HG02981 (cell line): ENCODE measurements around the gene DDI1.

Experiments used
- ATAC-seq: cut with Tn5 transposase; IDR thresholded peaks from one replicate; pipeline ENCODE4 v1.9.1; 2021; ENCODE audit warnings: mild to moderate bottlenecking, moderate library complexity; ENCODE audit not compliant: unreplicated experiment

The DDI1 gene

DNA sequence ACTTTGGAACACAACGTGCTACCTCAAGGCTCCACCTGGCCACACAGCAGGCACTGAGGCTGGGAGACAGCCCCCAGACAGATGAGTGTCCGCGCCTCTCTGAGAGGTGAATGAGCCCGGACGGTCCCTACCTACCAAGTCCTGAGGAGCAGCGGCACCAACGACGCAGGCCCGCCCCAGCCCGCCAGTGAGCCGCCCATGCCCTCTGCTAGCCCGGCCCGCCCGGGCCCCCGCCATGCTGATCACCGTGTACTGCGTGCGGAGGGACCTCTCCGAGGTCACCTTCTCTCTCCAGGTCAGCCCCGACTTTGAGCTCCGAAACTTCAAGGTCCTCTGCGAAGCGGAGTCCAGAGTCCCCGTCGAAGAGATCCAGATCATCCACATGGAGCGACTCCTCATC, at the start of gene DDI1:
DDI1 (plus strand) TSS at position 53 of the 400 bp plus-strand sequence; CDS start at position 236, 183 bp downstream.
- no peak for ATAC-seq

DNA sequence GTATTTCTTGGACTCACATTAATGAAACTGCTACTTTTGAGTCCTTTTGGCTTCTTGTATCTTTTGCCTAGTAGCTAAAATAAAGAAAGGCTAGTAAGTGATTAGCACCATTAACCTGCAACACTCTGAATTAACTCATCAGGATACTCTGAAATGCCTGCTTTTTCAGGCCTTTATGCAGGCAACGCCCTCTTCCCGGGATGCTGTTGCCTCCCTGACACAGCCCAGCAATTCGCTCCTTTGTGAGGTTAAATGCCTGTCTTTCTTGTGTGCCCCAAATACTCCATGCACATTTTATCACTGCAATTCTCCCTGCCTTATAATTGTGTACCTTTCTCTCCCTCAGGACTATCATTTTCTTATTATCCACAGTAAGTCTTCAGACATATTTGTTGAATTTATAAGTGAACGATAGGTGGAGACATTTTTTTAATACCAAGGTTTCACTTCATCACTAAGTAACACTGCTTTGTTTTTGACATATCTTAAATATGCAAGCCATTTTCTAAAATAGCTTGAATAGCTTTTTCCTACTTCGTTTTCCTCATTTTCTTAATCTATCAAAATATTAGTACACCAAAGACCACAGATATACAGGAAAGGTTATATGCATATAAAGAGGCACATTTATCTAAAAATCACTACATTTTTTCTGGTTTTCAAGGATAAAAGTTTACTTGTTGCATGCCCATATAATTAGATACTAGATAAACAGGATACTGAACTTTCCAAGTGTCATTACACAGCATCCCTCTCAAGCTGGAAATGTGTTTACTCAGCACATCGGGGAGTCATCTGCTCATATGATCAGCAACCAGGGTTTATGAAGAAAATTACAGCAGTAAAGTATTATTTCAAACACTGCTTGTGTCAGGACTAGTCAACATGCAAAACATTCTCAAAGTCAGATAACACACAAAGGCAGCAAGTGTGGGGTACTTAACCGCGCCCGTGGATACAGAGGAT, 48.5 kb upstream of the DDI1 start:
- no peak for ATAC-seq

DNA sequence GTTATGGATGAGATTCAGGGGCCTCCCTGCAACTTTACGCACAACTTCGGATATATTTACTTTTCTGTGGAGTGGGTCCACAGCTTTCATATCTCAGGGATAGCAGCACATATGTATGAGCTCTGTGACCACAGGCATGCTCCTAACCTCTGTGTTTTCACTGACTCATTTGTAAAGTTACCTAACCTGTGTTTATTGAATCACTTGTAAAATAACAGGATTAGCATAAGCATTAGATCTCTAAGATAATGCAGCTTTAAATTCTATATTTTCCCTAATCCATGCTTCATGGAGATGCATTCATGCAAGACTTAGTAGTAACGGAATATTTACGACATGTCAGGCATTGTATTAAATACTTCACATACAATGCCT, 47.9 kb upstream of the DDI1 start:
- no peak for ATAC-seq

DNA sequence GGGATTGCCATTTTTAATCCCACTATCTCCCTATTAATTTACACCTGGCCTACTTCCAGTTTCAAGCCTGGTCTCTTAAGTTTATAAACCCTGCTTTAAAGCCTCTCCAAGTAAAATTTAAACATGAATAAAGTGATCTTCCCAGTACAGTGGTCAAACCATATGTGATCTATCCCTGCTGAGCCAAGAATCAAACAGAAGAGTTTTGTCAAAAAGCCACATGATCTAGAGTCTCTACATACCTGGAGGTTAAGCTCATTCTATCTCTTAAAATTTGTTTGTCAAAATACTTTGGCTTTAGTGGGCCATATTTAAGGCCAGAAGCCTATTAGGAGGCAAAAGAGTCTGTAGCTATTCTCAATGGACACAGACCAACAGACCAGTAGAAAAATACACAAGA, 42.9 kb upstream of the DDI1 start:
- no peak for ATAC-seq

DNA sequence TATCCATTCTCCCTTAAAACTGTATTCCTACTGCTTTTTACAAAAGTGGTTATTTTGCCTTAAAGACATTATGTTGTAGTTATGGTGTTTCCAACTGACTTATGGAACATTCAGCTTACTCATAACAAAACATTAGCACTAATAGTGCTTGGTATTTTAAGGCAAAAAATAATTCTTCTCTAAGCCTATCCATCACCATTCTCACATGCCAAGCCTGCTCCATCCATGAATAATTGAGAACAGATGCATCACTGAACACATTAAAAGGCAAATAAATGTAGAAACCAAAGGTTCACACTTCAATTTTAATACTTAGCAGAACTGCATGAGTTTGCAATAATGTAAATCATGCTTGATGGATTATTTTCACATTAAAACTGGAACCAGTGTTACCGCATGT, 42.3 kb upstream of the DDI1 start:
- ATAC-seq, result no peak

DNA sequence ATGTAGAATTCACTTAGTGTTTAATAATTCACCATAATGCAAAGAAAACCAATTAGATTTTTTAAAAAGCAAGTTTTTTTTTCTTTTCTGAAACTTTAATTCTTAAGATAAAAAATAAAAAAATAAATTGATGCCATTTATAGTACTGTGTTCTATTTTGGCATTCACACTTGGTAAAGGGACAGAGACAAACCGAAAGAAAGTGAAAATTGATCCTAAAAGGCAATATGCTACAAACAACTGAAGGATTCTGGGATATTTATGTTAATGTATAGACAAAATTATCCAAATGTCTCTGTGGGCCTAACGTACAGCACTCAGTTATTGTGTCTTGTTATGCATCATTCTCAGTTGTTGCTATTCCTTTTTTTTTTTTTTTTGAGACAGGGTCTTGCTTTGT, 41.9 kb upstream of the DDI1 start:
- no peak for ATAC-seq

DNA sequence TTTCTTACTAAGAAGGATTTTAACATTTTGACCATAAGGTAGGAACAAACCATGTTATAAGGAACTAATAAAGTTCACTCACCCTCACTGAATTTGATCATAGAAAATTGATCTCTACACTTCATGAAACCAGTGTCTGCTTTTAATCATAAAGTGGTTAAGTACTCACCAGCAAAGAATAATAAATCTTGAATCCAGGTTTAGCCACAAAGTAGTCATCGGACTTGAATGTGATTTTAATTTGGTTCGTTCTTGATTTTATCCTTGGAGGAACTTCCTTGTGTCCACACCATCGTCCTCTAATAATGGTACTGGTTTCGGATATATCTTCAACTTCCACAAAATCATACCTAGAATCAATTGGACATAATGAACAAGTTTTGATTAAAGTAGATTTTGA, 40.5 kb upstream of the DDI1 start:
- no peak for ATAC-seq

DNA sequence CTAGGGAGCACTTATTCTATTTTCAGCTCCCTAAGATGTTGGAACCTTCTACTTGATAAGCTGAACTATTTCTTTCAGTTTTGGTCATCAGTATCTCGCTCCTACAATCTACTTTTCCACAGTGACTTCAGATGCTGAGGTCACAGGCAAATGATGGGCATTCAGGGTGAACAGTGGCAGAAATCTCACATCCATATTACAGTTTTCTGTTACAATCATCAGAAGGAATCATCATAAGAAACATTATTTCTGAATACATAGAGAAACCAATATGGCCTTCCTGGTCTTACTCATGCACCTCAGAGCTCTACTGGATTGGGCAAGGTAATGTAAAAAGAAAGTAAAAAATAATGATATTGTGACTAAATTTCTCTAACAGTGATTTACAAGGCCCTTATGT, 39.4 kb upstream of the DDI1 start:
- peak; percentile 77 for ATAC-seq

DNA sequence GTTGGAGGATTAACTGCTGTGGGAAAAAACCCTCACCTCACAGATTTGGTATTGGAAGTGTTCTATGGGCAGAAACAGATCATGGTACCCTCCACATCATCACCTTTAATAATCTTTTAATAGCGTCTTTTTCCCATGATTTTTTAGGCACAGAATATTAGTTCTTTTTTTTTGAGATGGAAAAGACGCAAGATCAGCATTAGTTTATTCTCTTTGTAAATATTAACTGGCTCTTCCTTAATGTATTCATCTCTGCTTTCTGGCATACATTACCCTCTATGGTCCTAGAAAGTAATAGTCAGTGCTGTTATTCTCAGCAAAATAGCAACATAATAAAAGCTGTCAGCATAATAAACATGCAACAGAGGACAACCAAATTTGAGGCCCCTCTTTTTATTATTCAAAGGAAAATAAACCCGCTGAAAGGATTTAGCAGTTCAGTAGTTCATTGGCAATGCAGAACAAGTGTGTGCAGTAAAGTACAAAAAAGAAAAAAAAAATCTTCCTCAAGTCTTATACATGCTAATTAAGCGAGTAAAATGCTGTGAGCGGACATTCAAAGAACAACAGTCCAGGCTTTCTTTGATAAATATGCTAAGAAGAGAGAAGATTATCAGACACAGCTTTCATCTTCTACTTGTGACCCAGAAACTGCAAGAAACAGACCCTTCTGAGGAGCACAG, 37.5 kb upstream of the DDI1 start:
- no peak for ATAC-seq

DNA sequence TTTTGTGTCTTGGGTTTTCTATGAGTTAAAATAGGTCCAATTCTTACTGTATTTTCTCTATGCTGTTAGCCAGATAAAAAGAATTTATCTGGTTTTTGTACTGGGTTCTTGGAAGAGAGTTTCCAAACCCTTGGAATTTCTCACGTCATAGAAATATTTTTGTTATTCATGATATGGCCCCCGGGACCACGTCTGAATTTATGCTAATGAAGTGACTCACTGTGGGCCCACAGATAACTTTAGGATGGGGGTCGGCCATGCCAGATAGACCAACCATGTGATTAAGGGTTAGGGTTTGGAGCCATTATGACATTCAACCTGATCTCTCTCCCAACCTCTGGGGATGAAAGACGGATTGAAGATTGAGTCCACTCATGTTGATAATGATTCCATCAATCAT, 35.6 kb upstream of the DDI1 start:
- ATAC-seq, result no peak

DNA sequence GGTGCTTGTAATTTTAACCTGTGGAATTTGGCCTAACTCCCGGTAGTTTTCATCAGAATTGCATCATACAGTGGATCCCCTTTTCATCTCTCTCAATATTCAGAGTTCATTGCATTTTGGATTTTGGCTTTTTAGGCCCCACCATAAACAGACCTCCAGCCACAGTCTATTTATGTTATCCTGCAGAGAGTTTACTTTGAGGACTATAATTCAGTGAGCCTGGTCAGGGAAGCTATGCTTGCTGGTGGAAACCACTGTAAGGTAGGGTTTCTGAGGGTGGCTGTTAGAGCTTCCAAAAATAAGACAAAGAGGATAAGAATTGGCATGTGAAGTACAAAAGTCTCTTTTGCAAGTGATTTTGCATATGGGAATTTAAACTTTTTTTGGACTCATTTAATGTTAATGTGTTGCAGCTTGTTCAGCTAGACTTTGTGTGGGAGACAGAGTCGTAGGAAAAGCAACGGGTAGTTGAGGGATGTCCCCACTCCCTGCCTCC, 34.8 kb upstream of the DDI1 start:
- no peak for ATAC-seq

DNA sequence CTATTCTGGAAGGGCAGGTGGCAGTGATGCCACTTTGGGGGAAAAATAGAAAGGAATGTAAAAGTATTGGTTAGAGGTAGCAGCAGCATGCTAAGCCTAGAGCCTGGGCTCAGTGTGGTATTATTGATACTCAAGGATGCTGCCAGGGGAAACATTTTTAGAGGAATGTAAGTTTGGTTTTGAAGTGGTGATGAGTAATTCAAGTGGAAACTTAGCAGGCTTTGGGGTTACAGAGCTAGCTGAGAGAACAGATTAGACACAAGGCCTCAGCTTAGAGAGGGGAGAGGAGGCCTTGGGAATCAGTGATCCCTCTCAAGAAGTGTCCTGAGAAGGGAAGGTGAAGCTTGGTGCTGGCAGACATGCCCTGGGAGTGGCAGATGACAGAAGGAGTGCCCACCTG, 32.9 kb upstream of the DDI1 start:
- ATAC-seq, result no peak

DNA sequence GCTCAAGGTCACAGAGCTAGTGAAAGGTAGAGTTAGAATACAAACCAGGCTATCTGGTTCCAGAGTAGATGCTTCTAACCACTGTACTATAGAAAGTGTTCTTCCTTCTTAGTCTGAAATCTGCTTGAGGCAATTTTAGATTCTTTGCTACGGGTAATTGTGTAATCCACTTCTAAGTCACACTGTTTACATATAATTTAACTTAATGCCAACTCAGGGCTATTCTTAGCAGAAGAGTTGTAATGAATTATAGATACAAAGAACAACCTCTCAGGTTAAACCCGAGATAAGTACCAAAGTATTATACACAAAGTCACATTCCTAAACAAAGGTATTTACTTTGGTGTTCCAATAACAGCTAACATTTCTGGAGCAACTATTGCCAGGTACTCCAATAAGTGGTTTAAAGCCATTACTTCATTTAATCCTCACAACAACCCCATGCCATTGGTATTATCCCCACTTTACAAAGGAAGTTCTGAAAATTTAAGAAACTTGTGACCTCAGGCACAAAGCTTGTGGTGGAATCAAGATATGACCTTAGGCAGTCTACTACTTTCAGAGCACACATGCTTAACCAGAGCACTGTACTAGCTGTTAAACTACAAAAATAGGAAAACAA, 31.1 kb upstream of the DDI1 start:
- ATAC-seq, result no peak

DNA sequence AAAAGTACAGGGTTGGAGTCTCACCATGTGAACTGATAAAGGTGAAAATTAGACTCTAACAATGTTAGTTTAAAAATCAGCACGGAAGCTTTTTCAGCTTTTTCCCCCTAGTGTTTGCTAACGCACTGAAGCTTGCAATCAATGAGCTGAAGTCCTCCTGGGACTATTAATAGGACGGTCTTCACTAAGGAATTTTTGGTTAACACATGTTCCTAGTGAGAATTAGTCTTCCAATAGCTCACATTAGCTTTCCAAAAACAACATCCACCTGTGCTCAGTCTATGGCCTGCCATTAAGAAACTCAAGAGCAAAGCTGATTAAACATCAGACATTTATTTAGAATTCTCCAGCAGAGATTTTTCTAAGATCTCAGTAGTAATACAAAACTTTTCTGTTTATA, 26.7 kb upstream of the DDI1 start:
- no peak for ATAC-seq

DNA sequence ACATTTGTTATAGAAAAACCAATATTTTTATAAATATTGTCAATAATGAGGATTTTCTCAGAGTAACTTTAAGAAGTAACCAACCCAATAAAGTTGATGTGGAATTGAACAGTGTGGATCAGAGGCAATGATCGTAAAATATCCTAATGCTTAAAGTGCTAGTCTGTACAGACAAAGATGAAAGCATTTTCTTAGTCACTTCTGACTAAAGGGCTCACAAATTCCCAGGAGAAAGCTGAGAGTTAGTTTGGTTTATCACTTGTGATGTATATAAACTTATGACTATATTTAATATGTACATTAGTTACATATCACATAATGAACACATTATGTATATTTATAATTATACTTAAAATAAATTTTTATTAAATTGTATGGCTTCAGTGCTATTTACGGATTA, 25.4 kb upstream of the DDI1 start:
- ATAC-seq, result no peak

DNA sequence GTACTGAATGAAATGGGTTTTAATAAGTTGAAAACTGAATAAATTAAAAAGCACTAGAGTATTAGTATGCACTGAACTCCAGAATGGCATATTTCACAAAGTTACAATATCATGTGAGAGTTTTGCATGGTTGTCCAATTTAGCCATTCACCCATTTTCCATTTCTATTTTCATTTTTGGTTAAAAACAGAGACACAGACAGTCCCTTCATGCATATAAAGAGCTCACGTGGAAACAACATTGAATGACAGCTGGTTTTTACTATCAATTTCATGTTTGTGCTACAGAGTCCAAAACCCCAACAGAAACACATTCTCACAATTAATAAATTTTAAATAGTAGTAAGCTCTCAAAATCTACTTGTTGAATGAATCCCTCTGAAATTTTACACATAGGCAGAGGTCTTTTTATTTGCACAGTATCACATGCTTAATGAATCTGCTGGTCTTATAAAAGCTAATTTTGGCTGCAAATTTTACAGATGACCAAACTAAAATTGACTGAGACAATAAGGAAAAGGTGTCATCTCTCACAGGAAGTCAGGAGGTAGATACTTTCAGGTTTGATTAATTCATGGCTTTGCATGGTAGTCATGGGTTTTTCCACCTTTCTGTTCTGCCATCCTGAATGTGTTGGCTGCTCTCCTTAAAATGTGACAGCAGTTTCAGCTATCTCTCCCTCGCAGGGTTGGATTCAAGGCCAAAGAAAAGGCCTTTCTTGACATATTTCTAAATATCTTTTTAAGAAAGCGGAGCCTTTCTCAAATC, 20.6 kb upstream of the DDI1 start:
- peak; percentile 88 for ATAC-seq

DNA sequence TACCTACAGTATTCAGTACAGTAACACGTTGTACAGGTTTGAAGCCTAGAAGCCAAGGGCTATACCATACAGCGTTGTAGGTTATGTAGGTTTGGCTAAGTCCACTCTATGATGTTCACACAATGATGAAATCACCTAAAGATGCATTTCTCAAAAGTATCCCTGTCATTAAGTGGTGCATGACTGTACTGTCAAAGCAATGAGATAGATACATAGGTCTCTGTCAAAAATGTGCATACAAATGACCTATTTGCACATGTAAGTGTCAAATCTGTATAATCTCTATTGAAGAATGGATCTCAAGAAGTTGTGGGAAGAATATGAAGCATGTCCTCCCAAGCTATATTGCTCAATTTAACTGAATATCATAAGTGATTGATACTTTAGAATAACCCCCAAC, 11.9 kb upstream of the DDI1 start:
- no peak for ATAC-seq

DNA sequence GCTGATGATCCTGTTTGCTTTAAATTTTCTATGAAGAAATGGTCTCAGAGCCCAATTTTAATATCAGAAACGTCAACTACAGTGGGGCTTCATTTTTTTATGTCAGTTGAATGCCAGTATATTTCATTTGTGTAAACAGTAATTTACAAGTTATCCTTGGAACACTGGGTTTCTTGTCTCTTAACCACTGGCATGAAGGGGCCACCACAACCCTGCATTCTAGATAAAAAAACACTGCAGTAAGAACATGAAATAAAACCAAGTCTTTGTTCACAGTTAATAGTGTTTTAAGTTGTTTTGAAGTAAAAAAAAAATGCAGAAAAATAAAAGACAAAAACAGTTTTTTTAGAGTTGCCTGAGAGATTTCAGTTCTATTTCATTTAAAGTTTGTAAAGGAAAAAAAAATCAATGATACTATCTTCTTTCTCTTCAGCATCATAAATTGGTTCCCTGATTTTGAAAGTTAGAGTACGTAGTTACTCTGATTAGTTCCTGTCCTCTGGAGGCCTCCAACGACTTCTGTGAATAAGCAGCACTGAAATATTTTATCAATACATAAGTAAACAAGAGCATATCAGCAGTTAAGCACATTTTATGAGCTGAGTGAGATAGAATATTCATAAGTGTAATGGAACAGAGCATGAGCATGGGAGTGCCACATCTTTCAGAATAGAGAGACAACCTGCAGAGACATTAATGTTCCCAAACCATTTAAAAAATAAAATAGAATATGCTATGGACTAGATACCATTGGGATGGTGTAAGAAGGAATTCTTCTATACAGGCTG, 7.8 kb upstream of the DDI1 start:
- ATAC-seq, result no peak

DNA sequence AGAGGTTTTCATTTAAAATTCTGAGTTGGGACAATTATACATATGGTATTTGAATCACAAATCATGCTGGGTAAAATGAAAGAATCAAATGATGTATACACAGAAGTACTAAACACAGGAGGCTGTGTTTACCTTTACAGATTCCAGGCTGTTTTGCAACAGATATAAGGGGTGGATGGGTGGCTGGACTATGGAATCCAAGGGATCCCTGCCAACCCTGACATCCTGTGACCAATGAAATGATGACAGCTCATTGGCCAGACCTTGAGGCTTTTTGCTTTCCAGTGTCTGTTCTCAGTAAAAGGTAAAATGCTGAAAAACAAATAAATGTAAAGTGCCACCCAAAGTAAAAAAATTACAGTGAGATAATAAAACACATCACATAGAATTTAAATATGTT, 3.3 kb upstream of the DDI1 start:
- no peak for ATAC-seq

DNA sequence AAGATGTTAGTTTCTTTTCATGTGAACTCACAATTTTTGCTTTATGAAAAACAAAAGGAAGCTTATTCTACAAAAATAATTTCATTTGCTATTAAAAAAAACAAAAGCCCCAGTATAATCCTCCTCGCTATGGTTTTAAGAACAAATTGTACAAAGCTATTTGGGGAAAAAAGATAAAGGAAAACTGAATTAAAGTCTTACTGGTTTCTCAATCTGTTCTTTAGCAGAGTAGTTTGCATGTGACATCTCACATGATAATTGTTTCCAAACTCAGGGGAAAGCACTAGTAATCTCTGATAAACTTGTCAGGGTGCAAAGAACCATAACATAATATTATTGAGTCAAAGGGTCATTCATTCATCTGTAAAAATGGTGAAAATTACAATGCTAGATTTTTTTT, 2.9 kb upstream of the DDI1 start:
- no peak for ATAC-seq
